Parathyroid adenoma (tissue), 2 donors: ENCODE data around the gene SCARF2.

Source experiments
- H2AFZ ChIP-seq: fragments of 300-600 bp; sonication (generic); one replicate; pipeline ENCODE4 v1.7.0; 2017; ENCODE audit warnings: antibody characterized with exemption, mild to moderate bottlenecking
- H3K27ac ChIP-seq: fragments of 300-600 bp; sonication (generic); one replicate; pipeline ENCODE4 v1.7.0; 2017
- H3K27me3 ChIP-seq: fragments of 300-600 bp; sonication (generic); one replicate; pipeline ENCODE4 v1.7.0; 2017; ENCODE audit warnings: low read length; ENCODE audit not compliant: control insufficient read depth, insufficient read depth
- H3K36me3 ChIP-seq: fragments of 300-600 bp; sonication (generic); one replicate; pipeline ENCODE4 v1.7.0; 2017; ENCODE audit warnings: low read length; ENCODE audit not compliant: control insufficient read depth, insufficient read depth
- H3K4me1 ChIP-seq: fragments of 300-600 bp; sonication (generic); one replicate; pipeline ENCODE4 v1.7.0; 2017; ENCODE audit warnings: control low read depth
- H3K4me2 ChIP-seq: fragments of 300-600 bp; sonication (generic); one replicate; pipeline ENCODE4 v1.7.0; 2017; ENCODE audit warnings: low read length
- H3K4me3 ChIP-seq: fragments of 300-600 bp; sonication (generic); one replicate; pipeline ENCODE4 v1.7.0; 2017; ENCODE audit warnings: low read depth, low read length
- H3K79me2 ChIP-seq: fragments of 300-600 bp; sonication (generic); one replicate; pipeline ENCODE4 v1.7.0; 2017; ENCODE audit warnings: control low read depth
- H3K9ac ChIP-seq: fragments of 300-600 bp; sonication (generic); one replicate; pipeline ENCODE4 v1.7.0; 2017; ENCODE audit warnings: mild to moderate bottlenecking
- H3K9me3 ChIP-seq: fragments of 300-600 bp; sonication (generic); one replicate; pipeline ENCODE4 v1.7.0; 2017; ENCODE audit warnings: low read length; ENCODE audit not compliant: control insufficient read depth
- CTCF ChIP-seq: fragments of 300-600 bp; sonication (generic); IDR thresholded peaks from one replicate; pipeline ENCODE4 v1.7.0; 2017; ENCODE audit warnings: antibody characterized with exemption, mild to moderate bottlenecking
- donor health status: primary hyperparathyroidism.

Gene SCARF2

GRCh38 chr22:20444325-20444724, 6.7 kb upstream of the SCARF2 start:
- no peak overlapping the region for H3K4me2 ChIP-seq
- H3K79me2 ChIP-seq, result no peaks in the 10 kb centered on the region
- no peak overlapping the region for H3K27ac ChIP-seq
- no peak overlapping the region for H2AFZ ChIP-seq
- no peaks in the 10 kb centered on the region for H3K9me3 ChIP-seq
- H3K4me1 ChIP-seq, result no peaks in the 10 kb centered on the region
- no peak for TF ChIP-seq CTCF
- no peak overlapping the region for H3K9ac ChIP-seq
- H3K4me3 ChIP-seq, result no peak overlapping the region
- H3K27me3 ChIP-seq, result no peaks in the 10 kb centered on the region
- H3K36me3 ChIP-seq, result no peaks in the 10 kb centered on the region

- Histone ChIP-seq H3K9me3 (no peaks in the 10 kb centered on the region), H2AFZ (no peak overlapping the region), H3K4me1 (no peaks in the 10 kb centered on the region), H3K79me2 (no peaks in the 10 kb centered on the region), H3K27me3 (no peaks in the 10 kb centered on the region), H3K36me3 (no peaks in the 10 kb centered on the region), H3K4me2 (no peak overlapping the region), H3K9ac (no peak overlapping the region), H3K27ac (no peak overlapping the region), H3K4me3 (no peak overlapping the region)
- TF ChIP-seq CTCF, result no peak
Observed at GRCh38 chr22:20442485-20443284, 5.1 kb upstream of the SCARF2 start.

GRCh38 chr22:20441631-20442484, 4.2 kb upstream of the SCARF2 start:
- Histone ChIP-seq H3K36me3 (no peaks in the 10 kb centered on the region), H3K27ac (no peak overlapping the region)

GRCh38 chr22:20440637-20441591, 3.3 kb upstream of the SCARF2 start:
- H3K27ac ChIP-seq, result no peak overlapping the region

More at GRCh38 chr22:20441631-20442484, 4.2 kb upstream of the SCARF2 start:
- Histone ChIP-seq H3K9me3 (no peaks in the 10 kb centered on the region), H2AFZ (no peak overlapping the region), H3K79me2 (no peaks in the 10 kb centered on the region), H3K27me3 (no peaks in the 10 kb centered on the region), H3K4me1 (no peaks in the 10 kb centered on the region), H3K9ac (no peak overlapping the region), H3K4me3 (no peak overlapping the region), H3K4me2 (no peak overlapping the region)
- no peak for TF ChIP-seq CTCF

More at GRCh38 chr22:20440637-20441591, 3.3 kb upstream of the SCARF2 start:
- no peaks in the 10 kb centered on the region for H3K79me2 ChIP-seq
- no peak overlapping the region for H2AFZ ChIP-seq
- H3K9ac ChIP-seq, result no peak overlapping the region
- no peaks in the 10 kb centered on the region for H3K9me3 ChIP-seq
- H3K4me1 ChIP-seq, result no peaks in the 10 kb centered on the region
- H3K4me3 ChIP-seq, result no peak overlapping the region
- no peaks in the 10 kb centered on the region for H3K27me3 ChIP-seq
- H3K4me2 ChIP-seq, result no peak overlapping the region
- no peaks in the 10 kb centered on the region for H3K36me3 ChIP-seq
- TF ChIP-seq CTCF, result no peak
